A549 (cell line): Measurements from ENCODE around the gene DDX10. TPM values are rescaled to one million over a fixed set of nuclear protein-coding genes. Genes with fewer than 3 reads are reported as not detected.

Source experiments
- ATAC-seq, 2 experiments: fragments of 200-7000 bp in 1 of 2; fragments of >200 bp in 1 of 2; cut with Nextera tagmentation in 1 of 2; cut with Tn5 transposase in 1 of 2; 3 replicates each; pipeline versions ENCODE4 v1.8.0 to v1.9.1; 2018 to 2020; ENCODE audit warnings: mild to moderate bottlenecking in 1 of 2, moderate library complexity in 1 of 2
- CTCF ChIA-PET: fragments of 300-600 bp; sonication (Branson Sonifier 250); formaldehyde crosslinking; extraction: SDS; loops from one replicate; lab custom pipeline; 2021; ENCODE audit warnings: antibody characterized with exemption, inconsistent platforms; lab: Yijun Ruan, JAX
- POLR2A ChIA-PET: fragments of 350-600 bp; formaldehyde crosslinking; extraction: SDS; loops from one replicate; lab custom pipeline; 2021; ENCODE audit warnings: antibody characterized with exemption, inconsistent platforms; lab: Yijun Ruan, JAX
- DNase-seq, 2 experiments: peaks; one replicate each; pipeline versions ENCODE4 v3.0.0 to v3.0.0-alpha.2; 2011 to 2016; ENCODE audit warnings: low read depth in 1 of 2, low spot score in 1 of 2
- FAIRE-seq: peaks from 2 replicates; lab custom pipeline; 2011; peaks lifted over from hg19 to GRCh38; lab: Jason Lieb, UNC
- H3K27ac ChIP-seq, 2 experiments: fragments of >200 bp; sonication (Bioruptor Twin); formaldehyde crosslinking; 3 replicates each; pipeline ENCODE4 v1.5.1; 2016 to 2017
- H3K4me1 ChIP-seq: fragments of >200 bp; sonication (Bioruptor Twin); formaldehyde crosslinking; 3 replicates; pipeline ENCODE4 v1.6.1; 2016
- H3K4me2 ChIP-seq: fragments of >200 bp; sonication (Bioruptor Twin); formaldehyde crosslinking; 3 replicates; pipeline ENCODE4 v1.6.1; 2016
- H3K4me3 ChIP-seq: fragments of >200 bp; sonication (Bioruptor Twin); formaldehyde crosslinking; 3 replicates; pipeline ENCODE4 v1.5.1; 2016
- H3K9me3 ChIP-seq: fragments of >200 bp; sonication (Bioruptor Twin); formaldehyde crosslinking; 3 replicates; pipeline ENCODE4 v1.6.1; 2016
- CHD2 ChIP-seq: fragments of 150-350 bp; IDR thresholded peaks from 2 replicates; pipeline ENCODE4 v1.6.1; 2014; ENCODE audit warnings: low read length; ENCODE audit not compliant: partially characterized antibody
- FOSL2 ChIP-seq, 2 experiments: fragments of 450-650 bp in 1 of 2; fragments of >200 bp in 1 of 2; sonication (Bioruptor Twin) in 1 of 2; formaldehyde crosslinking; IDR thresholded peaks; 2 replicates each; pipeline versions ENCODE4 v1.5.0 to v1.6.1; 2016 to 2020; ENCODE audit warnings: mild to moderate bottlenecking in 1 of 2, moderate library complexity in 1 of 2
- GATA3 ChIP-seq: IDR thresholded peaks from 2 replicates; pipeline ENCODE4 v1.6.1; 2012; ENCODE audit warnings: borderline replicate concordance
- HDAC2 ChIP-seq: fragments of 200-600 bp; sonication (generic); IDR thresholded peaks from 2 replicates; pipeline ENCODE4 v1.6.1; 2016
- HEYL ChIP-seq: fragments of 250-450 bp; sonication (Bioruptor Pico); IDR thresholded peaks from 2 replicates; pipeline ENCODE4 v1.8.0; 2021; ENCODE audit warnings: mild to moderate bottlenecking, moderate library complexity
- HOXA7 ChIP-seq: fragments of 250-450 bp; sonication (Bioruptor Pico); IDR thresholded peaks from 2 replicates; pipeline ENCODE4 v1.5.0; 2020; ENCODE audit warnings: mild to moderate bottlenecking, moderate library complexity
- HOXB5 ChIP-seq: fragments of 250-450 bp; sonication (Bioruptor Pico); IDR thresholded peaks from 2 replicates; pipeline ENCODE4 v1.5.0; 2020; ENCODE audit warnings: mild to moderate bottlenecking, moderate library complexity
- JUNB ChIP-seq: fragments of >200 bp; sonication (Bioruptor Twin); formaldehyde crosslinking; IDR thresholded peaks from 2 replicates; pipeline ENCODE4 v1.6.1; 2016
- KDM1A ChIP-seq: fragments of 200-600 bp; sonication (generic); IDR thresholded peaks from 2 replicates; pipeline ENCODE4 v1.6.1; 2016; ENCODE audit warnings: low read depth, mild to moderate bottlenecking
- KDM5A ChIP-seq: fragments of 200-600 bp; sonication (generic); IDR thresholded peaks from 2 replicates; pipeline ENCODE4 v1.6.1; 2016; ENCODE audit warnings: antibody characterized with exemption, mild to moderate bottlenecking
- MAZ ChIP-seq: fragments of 150-350 bp; IDR thresholded peaks from 2 replicates; pipeline ENCODE4 v1.6.1; 2014; ENCODE audit warnings: antibody characterized with exemption, low read depth, low read length, borderline replicate concordance
- MYC ChIP-seq: IDR thresholded peaks from 2 replicates; pipeline ENCODE4 v1.6.1; 2012; ENCODE audit warnings: mild to moderate bottlenecking, inconsistent platforms, low read length, improper control_type of control experiment, borderline replicate concordance
- NFE2L2 ChIP-seq: fragments of 150-350 bp; conservative IDR thresholded peaks from 2 replicates; pipeline ENCODE4 v1.6.1; 2014; ENCODE audit warnings: low read length
- NPAS2 ChIP-seq: fragments of 250-450 bp; sonication (Bioruptor Pico); IDR thresholded peaks from 2 replicates; pipeline ENCODE4 v1.8.0; 2022; ENCODE audit warnings: mild to moderate bottlenecking, moderate library complexity, borderline replicate concordance
- RAD21 ChIP-seq, 2 experiments: fragments of >200 bp in 1 of 2; sonication (Bioruptor Twin) in 1 of 2; formaldehyde crosslinking in 1 of 2; IDR thresholded peaks in 1 of 2; conservative IDR thresholded peaks in 1 of 2; 2 replicates in 1 of 2; 3 replicates in 1 of 2; pipeline ENCODE4 v1.6.1; 2012 to 2018; ENCODE audit warnings: inconsistent platforms in 1 of 2
- RCOR1 ChIP-seq: fragments of 150-350 bp; IDR thresholded peaks from 2 replicates; pipeline ENCODE4 v1.6.1; 2014; ENCODE audit warnings: antibody characterized with exemption, low read length, low read depth
- RFX5 ChIP-seq: fragments of 450-650 bp; IDR thresholded peaks from 2 replicates; pipeline ENCODE4 v1.7.1; 2014; ENCODE audit warnings: antibody characterized with exemption, mild to moderate bottlenecking, moderate library complexity
- SMC3 ChIP-seq: fragments of >200 bp; sonication (Bioruptor Twin); formaldehyde crosslinking; IDR thresholded peaks from 3 replicates; pipeline ENCODE4 v1.6.1; 2018; ENCODE audit warnings: inconsistent platforms
- TP53 ChIP-seq: fragments of 250-450 bp; sonication (Bioruptor Pico); IDR thresholded peaks from 2 replicates; pipeline ENCODE4 v1.5.0; 2021; ENCODE audit warnings: mild to moderate bottlenecking, moderate library complexity
- ZFP36 ChIP-seq: fragments of 450-650 bp; IDR thresholded peaks from 2 replicates; pipeline ENCODE4 v1.6.1; 2014; ENCODE audit warnings: borderline replicate concordance; ENCODE audit not compliant: partially characterized antibody
- ZNF302 ChIP-seq: fragments of 250-450 bp; sonication (Bioruptor Pico); IDR thresholded peaks from 2 replicates; pipeline ENCODE4 v1.9.0; 2021; ENCODE audit warnings: inconsistent platforms, mild to moderate bottlenecking, moderate library complexity
- ZSCAN20 ChIP-seq: fragments of 250-450 bp; sonication (Bioruptor Pico); IDR thresholded peaks from 2 replicates; pipeline ENCODE4 v1.8.0; 2022; ENCODE audit warnings: mild to moderate bottlenecking, moderate library complexity
- WGBS: methylation state at CpG from one replicate; pipeline ENCODE4 v1.1.6; 2017; ENCODE audit errors: missing lambda C conversion rate; 5-methylcytosine and 5-hydroxymethylcytosine counted together
- polyA plus RNA-seq, 4 experiments: library from polyadenylated mRNA; depleted of rRNA in 3 of 4; stranded (reverse); fragments of >200 nt; fragmentation: RNase III in 1 of 4; extraction: RNeasy Plus Mini Kit Qiagen cat#74134 plus additional on column Dnase treatment in 1 of 4; gene quantifications; 2 replicates in 3 of 4; 3 replicates in 1 of 4; pipeline ENCODE4 v1.2.3, GENCODE V29; 2011 to 2017
- TF ChIP-seq, protein P1 (sequence below): IDR thresholded peaks from 2 replicates; pipeline ENCODE4 v1.6.1; 2012
- TF ChIP-seq, protein P2 (sequence below): IDR thresholded peaks from 2 replicates; pipeline ENCODE4 v1.6.1; 2012
- TF ChIP-seq, protein P3 (sequence below): fragments of 450-650 bp; IDR thresholded peaks from 2 replicates; pipeline ENCODE4 v1.6.1; 2014; ENCODE audit warnings: antibody characterized with exemption
- TF ChIP-seq, protein P4 (sequence below): IDR thresholded peaks from 2 replicates; pipeline ENCODE4 v1.6.1; 2012; ENCODE audit warnings: low read depth, borderline replicate concordance
- TF ChIP-seq, protein P5 (sequence below): fragments of 150-350 bp; IDR thresholded peaks from 2 replicates; pipeline ENCODE4 v1.6.1; 2014; ENCODE audit warnings: low read depth, mild to moderate bottlenecking, low read length

The DDX10 gene
- polyA plus RNA-seq, 2 of the 4 experiments (the other 2 are of a cell fraction) = 46.0 to 189 TPM

DNA sequence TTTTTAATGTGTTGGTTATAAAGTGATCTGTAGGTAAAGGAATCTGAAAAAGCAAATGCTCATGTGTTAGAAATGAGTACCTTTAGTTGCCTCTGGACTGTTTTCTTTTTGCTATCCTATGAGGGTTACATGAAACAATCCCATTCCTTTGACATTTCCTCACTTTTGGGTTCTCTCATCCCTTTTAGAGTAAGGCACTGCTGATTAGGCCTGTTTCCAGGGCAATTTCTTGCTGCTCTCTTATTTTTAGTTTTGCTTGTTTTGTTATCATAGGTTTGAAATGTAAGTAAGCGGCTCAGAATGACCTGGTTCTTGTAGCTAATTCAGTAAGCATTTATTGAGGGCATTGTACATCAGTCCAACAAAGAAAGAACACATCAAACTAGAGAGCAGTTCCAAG, 138.9 kb downstream of the DDX10 start:
- no peak for ATAC-seq
- Histone ChIP-seq H3K4me3 (no peak overlapping the region), H3K4me2 (no peak overlapping the region), H3K27ac (no peak overlapping the region), H3K4me1 (peaks cover 4% of the 10 kb centered on the region; the same call in 2 of the 3 replicates), H3K9me3 (no peaks in the 10 kb centered on the region)
- ChIA-PET POLR2A (no interaction called here), CTCF (no interaction called here)
- DNase-seq = no peak
- TF ChIP-seq RCOR1 (no peak), ZSCAN20 (CRISPR knock-in tag) (no peak), HOXB5 (CRISPR knock-in tag) (no peak), HDAC2 (no peak), HOXA7 (CRISPR knock-in tag) (no peak), SMC3 (no peak), TP53 (CRISPR knock-in tag) (no peak), NPAS2 (CRISPR knock-in tag) (no peak), MYC (no peak), FOSL2 (IDR thresholded peaks at IDR 0.05) (no peak), FOSL2 (CRISPR knock-in tag; IDR thresholded peaks at IDR 0.05) (no peak), ZNF302 (CRISPR knock-in tag) (no peak), HEYL (CRISPR knock-in tag) (no peak), MAZ (no peak), CHD2 (no peak), JUNB (no peak)
- TF ChIP-seq, protein P1, sequence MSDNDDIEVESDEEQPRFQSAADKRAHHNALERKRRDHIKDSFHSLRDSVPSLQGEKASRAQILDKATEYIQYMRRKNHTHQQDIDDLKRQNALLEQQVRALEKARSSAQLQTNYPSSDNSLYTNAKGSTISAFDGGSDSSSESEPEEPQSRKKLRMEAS = no peak
- FAIRE-seq = no peak
- 93% methylated on average over 1 of the region's 1 CpG for WGBS

DNA sequence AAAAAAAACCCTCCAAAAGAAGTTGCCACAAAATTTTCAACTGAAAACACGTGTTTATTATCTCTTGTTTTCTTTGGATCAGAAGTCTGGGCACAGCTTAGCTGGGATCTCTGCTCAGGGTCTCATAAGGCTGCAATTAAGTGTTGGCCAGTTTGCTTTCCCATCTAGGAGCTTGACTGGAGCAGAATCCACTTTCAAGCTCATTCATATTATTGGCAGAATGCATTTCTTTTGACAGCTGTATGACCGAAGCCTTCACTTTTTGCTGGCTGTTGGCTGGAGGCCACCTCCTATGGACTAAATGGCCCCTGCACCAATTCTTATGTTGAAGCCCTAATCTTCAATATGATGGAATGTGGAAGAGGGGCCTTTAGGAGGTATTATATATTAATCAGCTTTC, 139.6 kb downstream of the DDX10 start:
- WGBS = 98% methylated on average over 2 of the region's 2 CpGs
- ATAC-seq (no peak), FAIRE-seq (no peak), DNase-seq (no peak)
- TF ChIP-seq ZSCAN20 (CRISPR knock-in tag) (no peak), HOXA7 (CRISPR knock-in tag) (no peak), RAD21 (conservative IDR thresholded peaks at IDR 0.05 in 1 of 2, IDR thresholded peaks at IDR 0.05 in 1 of 2) (no peak), RFX5 (no peak), GATA3 (no peak), KDM5A (no peak), ZFP36 (no peak), MYC (no peak), NPAS2 (CRISPR knock-in tag) (no peak), SMC3 (no peak), NFE2L2 (no peak), TP53 (CRISPR knock-in tag) (no peak), ZNF302 (CRISPR knock-in tag) (no peak), KDM1A (no peak)
- TF ChIP-seq, protein P2, sequence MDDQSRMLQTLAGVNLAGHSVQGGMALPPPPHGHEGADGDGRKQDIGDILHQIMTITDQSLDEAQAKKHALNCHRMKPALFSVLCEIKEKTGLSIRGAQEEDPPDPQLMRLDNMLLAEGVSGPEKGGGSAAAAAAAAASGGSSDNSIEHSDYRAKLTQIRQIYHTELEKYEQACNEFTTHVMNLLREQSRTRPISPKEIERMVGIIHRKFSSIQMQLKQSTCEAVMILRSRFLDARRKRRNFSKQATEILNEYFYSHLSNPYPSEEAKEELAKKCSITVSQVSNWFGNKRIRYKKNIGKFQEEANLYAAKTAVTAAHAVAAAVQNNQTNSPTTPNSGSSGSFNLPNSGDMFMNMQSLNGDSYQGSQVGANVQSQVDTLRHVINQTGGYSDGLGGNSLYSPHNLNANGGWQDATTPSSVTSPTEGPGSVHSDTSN = no peak
- TF ChIP-seq, protein P3, sequence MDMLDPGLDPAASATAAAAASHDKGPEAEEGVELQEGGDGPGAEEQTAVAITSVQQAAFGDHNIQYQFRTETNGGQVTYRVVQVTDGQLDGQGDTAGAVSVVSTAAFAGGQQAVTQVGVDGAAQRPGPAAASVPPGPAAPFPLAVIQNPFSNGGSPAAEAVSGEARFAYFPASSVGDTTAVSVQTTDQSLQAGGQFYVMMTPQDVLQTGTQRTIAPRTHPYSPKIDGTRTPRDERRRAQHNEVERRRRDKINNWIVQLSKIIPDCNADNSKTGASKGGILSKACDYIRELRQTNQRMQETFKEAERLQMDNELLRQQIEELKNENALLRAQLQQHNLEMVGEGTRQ = no peak
- TF ChIP-seq, protein P4, sequence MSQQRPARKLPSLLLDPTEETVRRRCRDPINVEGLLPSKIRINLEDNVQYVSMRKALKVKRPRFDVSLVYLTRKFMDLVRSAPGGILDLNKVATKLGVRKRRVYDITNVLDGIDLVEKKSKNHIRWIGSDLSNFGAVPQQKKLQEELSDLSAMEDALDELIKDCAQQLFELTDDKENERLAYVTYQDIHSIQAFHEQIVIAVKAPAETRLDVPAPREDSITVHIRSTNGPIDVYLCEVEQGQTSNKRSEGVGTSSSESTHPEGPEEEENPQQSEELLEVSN = no peak
- TF ChIP-seq, protein P5, sequence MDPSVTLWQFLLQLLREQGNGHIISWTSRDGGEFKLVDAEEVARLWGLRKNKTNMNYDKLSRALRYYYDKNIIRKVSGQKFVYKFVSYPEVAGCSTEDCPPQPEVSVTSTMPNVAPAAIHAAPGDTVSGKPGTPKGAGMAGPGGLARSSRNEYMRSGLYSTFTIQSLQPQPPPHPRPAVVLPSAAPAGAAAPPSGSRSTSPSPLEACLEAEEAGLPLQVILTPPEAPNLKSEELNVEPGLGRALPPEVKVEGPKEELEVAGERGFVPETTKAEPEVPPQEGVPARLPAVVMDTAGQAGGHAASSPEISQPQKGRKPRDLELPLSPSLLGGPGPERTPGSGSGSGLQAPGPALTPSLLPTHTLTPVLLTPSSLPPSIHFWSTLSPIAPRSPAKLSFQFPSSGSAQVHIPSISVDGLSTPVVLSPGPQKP = no peak
- Histone ChIP-seq H3K4me2 (no peak overlapping the region), H3K9me3 (no peaks in the 10 kb centered on the region), H3K4me3 (no peak overlapping the region), H3K4me1 (no peaks in the 10 kb centered on the region; the same call in 2 of the 3 replicates), H3K27ac (no peak overlapping the region)
- POLR2A ChIA-PET = no interaction called here
- CTCF ChIA-PET = interaction anchor here (1.1 kb wide), 1 partner anchor 16 kb away, joined by 3 read pairs; no protein-coding TSS in a partner anchor
